GM21367 (cell line): ENCODE measurements around the gene LSR.

Source experiments
- ATAC-seq: cut with Tn5 transposase; IDR thresholded peaks from one replicate; pipeline ENCODE4 v1.9.1; 2021; ENCODE audit not compliant: unreplicated experiment

LSR gene, protein sequence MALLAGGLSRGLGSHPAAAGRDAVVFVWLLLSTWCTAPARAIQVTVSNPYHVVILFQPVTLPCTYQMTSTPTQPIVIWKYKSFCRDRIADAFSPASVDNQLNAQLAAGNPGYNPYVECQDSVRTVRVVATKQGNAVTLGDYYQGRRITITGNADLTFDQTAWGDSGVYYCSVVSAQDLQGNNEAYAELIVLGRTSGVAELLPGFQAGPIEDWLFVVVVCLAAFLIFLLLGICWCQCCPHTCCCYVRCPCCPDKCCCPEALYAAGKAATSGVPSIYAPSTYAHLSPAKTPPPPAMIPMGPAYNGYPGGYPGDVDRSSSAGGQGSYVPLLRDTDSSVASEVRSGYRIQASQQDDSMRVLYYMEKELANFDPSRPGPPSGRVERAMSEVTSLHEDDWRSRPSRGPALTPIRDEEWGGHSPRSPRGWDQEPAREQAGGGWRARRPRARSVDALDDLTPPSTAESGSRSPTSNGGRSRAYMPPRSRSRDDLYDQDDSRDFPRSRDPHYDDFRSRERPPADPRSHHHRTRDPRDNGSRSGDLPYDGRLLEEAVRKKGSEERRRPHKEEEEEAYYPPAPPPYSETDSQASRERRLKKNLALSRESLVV

DNA sequence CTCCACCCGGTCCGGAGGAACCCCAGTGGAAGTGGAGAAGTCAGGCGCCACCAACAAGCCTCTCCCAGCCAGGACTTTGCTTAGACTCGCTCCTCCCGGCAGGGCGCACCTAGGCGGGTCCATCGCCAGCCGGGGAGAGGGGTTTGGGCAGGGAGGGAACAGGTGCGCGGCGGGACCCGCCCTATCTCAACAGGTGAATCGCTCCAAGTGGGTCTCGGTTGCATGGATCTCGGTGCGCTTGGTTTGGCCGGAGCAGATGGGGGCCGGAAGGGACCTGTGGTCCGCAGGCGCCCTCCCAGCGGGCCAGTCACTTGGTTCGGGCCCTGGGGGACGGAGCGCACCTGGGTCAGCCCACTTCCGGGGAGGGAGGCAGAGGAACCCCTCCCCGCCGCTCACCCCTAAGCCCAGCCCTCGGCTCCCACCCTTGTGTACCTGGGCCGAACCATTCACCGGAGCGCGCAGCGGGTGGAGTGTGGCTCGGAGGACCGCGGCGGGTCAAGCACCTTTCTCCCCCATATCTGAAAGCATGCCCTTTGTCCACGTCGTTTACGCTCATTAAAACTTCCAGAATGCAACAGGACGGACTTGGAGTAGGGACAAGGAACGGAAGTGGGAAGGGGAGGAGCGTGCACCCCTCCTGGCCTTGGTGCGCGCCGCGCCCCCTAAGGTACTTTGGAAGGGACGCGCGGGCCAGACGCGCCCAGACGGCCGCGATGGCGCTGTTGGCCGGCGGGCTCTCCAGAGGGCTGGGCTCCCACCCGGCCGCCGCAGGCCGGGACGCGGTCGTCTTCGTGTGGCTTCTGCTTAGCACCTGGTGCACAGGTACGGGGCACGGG is at the start of gene LSR:
LSR (plus strand) TSS at position 693 of the 836 bp plus-strand sequence; CDS start at position 714, 21 bp downstream.
- peak; percentile 66 for ATAC-seq

DNA sequence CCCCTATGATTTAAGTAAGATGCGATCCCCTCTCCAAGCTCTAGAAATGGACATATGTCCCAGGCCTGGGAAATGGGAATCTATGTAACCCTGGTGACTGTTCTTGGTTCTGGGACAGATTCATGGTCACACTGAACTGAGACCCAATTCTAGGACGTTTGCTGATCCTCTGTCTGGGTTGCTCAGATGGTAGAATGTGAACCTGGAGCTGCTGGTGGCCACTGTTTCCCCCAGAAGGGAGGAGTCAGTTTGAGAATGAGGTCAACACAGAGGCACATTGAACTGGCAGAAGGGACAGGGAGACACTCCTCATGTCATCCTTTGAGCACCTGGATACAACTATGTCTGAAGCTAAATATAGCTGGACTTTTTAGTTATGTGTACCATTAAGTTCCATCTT is 49.3 kb upstream of the LSR start:
- no peak for ATAC-seq

DNA sequence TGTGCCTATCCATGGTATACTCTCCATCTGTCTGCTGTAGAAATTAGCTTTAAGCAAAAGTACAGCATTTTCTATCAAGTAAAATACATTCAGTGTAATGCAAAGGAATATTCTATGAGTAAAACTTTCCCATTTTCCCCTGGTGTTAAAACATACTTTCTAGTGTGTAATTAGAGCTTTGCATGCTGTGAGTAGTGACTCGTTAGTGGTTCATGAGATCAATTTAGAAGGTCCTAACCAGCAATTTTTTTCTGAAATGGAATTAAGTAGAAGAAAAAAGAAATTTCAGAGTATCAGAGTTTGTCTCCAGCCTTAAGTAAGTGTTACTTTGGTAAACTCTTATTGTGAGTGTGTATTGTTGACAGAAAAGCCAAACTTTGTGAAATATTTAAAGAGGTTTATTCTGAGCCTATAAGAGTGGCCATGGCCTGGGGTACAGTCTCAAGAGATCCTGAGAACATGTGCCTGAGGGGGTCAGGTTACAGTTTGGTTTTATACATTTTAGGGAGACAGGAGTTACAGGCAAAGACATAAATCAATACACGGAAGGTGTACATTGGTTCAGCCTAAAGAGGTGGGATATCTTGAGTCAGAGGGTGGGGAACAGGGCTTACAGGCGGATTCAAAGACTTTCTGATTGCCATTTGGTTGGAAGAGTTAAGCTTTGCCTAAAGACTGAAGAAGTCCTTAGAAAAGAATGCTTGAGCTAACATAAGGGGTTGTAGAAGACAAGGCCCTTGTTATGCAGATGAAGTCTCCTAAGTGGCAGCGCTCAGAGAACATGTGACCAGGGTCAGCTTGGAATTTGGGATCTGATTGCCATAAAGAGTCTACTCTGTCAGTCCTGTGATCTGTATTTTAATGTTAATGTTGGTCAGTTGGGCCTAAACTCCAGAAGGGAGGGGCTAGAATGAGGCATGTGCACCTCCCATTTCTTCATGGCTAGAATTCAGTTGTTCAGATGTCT is 45.8 kb upstream of the LSR start:
- no peak for ATAC-seq

DNA sequence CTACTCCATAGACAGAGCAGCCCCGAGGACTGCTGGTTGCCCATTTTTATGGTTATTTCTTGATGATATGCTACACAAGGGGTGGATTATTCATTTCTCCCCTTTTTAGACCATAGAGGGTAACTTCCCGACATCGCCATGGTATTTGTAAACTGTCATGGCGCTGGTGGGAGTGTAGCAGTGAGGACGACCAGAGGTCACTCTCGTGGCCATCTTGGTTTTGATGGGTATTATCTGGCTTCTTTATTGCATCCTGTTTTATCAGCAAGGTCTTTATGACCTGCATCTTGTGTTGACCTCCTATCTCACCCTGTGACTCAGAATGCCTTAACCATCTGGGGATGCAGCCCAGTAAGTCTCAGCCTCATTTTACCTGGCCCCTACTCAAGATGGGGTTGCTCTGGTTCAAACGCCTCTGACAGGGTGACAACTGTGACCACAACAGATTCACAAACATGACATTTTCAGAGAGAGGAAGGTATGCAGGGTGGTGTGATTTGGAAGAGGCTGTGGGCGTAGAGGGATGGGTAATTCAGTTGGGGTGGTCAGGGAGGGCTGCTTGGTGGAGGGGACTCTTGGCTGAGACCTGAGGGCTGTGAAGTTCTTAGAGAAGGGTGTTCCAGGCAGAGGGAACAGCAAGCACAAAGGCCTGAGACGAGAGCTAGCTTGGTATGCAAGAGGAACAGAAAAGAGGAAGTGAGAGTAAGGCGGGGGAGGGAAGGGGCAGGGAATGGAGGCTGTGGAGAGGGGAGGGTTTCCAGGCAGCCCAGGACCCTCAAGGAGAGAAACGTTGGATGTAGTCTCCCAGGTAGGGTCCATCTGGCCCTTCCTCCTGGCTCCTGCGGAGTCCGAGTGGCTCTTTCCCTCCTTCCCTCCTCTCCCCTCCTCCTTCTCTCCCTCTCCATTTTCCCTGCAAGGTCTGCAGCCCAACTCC is 43.7 kb upstream of the LSR start:
- ATAC-seq = peak; percentile 43

DNA sequence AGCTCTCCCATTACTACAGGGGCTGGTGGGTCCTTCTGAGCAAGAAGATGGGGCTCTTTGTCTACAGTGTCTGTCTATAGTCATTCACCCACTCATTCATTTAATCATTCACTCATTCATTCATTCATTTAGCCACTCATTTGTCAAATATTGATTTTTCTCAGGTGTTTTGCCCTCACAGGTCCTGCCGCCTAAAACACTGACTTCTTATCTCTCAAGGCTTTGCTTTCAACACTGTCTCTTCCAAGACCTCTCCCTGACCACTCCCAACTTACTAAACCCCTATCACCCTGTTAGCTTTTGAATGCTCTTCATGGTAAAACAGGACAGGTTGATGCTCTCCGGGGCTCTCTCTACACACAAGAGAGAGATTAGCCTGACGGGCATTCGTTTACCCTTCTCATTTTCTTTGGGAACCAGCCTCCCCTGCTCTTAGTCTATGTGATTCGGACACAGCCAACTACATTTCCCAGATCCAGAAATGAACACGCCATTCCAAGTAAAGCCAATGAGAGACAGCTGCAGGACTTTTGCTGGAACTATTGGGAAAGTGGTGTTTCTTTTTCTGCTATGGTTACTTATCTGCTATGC is 43.0 kb upstream of the LSR start:
- no peak for ATAC-seq

DNA sequence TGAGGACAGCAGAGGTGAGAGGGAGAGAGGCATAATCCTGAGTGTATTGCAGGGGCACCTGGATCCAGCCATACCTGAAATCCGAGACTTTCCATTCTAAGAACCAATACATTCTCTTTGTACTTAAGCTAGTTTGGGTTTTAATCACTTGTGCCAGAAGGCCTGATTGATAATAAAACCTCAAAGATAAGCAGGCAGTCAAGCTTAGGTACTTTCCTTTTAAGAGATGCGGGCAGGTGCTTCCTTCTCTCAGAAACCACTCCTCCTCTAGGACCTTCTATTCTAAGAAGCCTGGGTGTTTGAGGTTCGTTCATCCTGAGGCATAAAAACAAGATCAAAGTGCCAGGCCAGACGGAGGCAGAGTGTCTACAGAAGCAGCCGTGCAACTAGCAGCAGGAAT is 42.4 kb upstream of the LSR start:
- no peak for ATAC-seq

DNA sequence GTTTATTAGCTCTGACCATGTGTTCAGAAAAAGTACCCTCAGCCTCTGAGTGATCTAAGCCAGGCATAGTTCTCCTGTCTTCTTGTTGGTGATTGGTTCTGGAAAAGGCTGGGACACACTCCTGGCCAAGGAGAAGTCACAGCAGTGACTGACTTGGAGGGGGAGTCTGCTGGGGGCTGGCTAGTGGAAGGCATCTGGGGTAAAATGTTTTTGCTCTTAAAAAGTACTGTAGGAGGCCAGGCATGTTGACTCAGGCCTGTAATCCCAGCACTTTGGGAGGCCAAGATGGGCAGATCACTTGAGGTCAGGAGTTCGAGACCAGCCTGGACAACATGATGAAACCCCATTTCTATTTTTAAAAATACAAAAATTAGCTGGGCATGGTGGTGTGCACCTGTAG is 41.9 kb upstream of the LSR start:
- ATAC-seq = no peak

DNA sequence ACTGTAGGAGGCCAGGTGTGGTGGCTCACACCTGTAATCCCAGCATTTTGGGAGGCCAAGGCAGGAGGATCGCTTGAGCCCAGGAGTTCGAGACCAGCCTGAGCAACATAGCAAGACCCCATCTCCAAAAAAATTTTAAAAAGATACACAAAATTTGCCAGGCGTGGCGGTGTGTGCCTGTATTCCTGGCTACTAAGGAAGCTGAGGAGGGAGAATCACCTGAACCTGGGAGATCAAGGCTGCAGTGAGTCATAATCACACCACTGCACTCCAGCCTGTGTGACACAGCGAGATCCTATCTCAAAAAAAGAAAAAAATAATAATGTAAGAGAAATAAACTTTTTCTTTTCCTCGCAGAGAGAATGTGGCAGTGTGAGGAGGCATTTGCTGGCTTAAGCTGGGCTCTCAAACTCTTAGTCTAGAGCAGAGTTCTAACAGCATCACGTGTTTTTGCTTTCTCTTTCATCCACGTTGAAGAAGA is 41.4 kb upstream of the LSR start:
- no peak for ATAC-seq

DNA sequence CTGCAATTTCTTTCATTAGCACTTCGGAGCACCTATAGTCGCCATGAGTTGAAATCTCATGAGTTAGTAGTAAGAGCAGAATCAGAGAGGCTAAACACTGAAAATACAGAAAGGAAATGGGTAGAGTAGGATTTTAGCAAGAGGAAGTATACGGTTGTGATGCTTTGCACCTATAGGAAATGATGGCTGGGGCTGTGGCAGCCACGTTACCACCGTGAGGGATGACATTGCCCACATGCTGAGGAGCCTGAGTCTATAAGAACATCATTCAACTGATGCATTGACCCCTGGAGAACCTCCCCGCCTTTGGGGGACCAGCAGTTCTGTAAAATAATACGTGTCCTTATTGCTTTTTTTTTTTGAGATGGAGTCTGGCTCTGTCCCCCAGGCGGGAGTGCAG is 40.7 kb upstream of the LSR start:
- no peak for ATAC-seq

DNA sequence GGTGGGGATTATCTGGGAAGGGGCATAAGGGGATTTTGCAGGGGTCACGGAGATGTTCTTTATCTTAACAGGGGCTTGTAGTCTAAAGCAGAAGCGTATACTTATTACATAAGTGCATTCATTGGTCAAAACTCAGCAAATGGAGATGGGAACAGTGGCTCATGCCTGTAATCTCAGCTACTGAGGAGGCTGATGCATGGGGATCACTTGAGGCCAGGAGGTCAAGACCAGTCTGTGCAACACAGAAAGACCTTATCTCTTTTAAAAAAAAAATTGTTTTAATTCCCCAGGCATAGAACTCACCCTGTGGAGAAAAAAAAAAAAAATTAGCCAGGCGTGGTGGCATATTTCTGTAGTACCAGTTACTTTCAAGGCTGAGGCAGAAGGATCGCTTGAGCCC is 39.2 kb upstream of the LSR start:
- ATAC-seq = no peak

DNA sequence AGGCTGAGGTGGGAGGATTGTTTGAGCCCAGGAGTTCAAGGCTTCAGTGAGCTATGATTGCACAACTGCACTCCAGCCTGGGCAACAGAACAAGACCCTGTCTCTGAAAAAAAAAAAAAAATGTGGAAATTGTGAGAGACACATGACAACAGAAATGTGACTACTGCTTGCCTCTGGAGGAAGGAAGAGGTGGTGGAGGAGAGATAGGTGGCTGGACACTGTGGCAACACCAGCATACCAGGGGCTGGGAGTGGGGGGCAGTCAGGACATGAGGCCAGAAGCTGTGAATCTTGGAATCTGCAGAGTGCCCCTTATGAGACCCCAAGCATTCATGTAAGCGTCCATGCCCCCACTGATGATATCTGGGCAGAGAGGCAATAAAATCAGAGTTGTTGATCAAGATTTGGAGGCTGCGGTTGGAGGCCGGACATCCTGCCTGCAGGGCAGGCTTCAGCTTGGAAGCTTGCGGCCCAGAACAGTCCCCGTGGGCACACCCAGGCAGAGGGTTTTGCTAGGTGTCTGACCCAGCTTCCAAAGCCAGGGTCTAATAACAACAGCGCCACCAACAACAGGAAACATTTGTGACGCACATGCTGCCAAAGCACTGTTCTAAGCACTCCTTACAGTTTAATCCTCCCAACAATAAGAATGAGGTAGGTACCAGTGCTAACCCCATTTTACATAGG is 37.1 kb upstream of the LSR start:
- ATAC-seq = no peak

DNA sequence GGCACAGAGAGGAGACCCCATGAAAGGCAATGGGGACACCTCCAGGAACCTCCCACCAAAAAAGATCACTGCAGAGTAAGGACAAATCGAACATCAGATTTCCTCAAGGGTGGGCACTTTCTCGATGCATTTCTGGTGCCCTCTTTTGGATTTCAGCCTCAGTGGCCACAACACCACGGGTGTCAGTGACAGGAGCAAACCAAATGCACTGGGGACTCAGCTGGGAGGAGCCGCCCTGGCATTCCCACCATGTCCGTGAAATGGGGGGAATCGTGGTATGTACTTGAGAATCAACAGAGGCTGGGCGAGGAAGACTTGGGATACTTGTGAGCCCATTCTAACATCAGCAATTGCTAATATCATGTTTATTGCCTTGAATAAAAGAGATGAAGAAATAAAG is 36.6 kb upstream of the LSR start:
- no peak for ATAC-seq

DNA sequence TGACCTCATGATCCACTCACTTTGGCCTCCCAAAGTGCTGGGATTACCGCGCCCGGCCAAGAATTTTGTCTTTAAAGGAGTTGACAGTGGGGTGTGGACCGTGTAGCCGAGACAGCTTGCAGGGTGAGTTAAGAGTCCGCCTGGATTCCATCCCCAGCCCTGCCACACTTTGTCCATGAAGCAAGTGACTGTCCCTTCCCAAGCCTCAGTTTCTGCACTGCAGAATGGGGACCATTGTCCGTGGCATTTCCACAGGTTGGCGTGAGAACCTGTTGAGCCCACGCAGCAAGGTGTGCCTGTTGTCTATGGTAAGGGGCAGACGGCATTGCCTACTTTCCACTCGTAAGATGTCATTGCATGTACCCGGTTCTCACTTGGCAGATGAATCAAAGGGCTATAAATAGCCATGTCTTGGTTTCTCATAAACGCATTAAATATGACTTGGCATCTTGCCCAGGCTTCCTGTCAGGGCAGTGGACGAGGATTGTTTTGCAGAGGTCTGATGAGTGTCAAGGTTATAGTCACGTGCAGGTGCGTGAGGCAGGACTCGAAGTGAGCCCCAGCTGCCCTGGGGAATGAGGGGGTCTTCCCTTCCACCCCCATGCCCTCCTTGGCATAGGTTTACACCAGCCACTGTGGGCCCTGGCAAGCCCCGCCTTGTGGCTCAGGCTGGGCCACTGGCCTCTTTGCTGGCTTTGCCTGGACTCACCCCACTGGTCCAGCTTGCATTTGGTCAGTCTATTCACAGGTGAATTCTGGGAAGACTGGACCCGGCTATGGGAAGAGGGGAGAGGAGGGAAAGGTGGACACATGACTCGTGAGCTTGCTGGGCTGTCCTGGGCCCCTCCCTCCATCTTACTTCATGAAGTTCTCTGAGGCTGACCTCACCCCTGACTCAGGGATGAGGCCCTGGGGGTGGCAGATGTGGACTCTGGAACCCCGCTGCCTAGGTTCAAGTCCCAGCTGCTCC is 34.9 kb upstream of the LSR start:
- peak; percentile 54 for ATAC-seq

DNA sequence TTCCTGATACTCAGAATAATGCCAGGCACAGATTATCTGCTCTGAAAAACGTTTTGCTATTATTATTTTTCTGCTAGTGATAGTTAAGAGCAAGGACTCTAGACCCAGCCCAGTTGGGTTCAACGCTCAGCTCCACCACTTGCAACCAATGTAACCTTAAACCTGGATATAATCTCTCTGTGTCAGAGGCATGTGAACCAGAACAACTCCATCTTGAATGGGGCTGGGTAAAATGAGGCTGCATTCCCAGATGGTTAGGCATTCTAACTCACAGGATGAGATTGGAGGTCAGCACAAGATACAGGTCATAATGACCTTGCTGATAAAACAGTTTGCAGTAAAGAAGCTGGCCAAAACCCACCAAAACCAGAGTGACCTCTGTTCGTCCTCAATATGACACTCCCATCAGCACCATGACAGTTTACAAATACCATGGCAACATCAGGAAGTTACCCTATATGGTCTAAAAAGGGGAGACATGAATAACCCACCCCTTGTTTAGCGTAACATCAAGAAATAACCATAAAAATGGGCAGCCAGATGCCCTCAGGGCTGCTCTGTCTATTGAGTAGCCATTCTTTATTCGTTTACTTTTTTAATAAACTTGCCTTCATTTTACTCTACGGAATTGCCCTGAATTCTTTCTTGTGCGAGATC is 33.9 kb upstream of the LSR start:
- ATAC-seq = no peak

DNA sequence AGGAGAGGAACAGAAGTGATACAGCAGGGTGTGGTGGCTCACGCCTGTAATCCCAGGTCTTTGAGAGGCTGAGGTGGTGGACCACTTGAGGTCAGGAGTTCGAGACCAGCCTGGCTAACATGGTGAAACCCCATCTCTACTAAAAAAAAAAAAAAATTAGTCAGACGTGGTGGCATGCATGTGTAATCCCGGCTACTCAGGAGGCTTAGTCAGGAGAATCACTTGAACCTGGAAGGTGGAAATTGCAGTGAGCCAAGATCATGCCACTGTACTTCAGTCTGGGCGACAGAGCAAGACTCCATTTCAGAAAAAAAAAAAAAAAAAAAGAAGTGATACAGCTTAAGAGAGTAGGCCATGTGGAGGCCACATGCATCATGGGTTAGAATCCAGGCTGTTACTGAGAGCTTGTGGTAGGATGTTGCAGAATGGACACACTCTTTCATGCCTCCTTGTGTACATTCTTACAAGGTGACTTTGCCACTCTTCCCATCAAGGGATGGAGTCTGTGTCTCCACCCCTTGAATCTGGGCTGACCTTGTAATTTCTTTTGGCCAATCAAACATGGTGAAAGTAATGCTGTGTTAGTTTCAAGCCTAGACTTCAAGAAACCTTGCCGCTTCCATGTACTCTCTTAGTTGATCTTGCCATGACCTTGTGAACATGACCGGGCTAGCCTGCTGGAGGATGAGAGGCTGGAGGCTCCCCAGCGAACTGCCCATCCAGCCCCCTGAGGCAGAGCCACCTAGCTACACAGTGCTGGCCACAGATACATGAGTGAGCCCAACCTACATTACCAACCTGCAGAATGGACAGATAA is 32.6 kb upstream of the LSR start:
- ATAC-seq = no peak
